Stimulated activated CD4-positive, alpha-beta T cell treated with anti-CD3 and anti-CD28 coated beads, TNF-alpha, amount 100 ng/mL, for 48 hours (primary cell): Measurements from ENCODE around the gene C11orf58.

Source experiments
- DNase-seq, 3 donors: peaks; one replicate each; pipeline ENCODE4 v3.0.0-alpha.2; 2020; ENCODE audit warnings: low read depth in 3 of 3

C11orf58 gene

DNA sequence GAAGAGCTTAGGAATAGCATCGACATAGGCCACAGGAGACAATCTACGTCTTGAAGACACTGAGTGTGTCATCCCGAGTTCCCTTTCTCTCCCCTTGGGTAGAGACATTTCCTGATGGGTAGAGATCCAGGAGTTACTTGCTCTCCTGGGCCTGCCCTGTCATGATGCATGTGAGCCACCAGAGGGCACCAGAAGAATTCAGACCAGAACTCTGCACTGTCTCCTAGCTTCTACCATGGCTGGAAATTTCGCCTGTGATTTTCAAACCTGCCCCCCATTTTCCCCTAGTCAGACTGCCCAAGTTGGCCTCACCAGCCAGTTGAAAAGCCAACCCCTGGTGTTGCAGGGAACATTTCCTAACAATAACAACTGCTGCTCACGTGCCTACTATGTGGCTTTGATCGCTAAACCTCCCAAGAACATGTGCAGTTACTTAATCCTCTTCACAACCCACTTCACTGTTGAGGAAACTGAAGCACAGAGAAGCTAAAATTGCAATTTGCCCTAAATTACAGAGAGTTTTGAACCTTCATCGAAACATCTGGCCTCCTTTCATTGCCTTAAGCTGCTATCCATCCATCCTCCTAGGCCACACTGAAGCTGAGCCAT lies 47.2 kb downstream of the C11orf58 start:
- peak; percentile 34 to 48 (median 41) for DNase-seq

GRCh38 chr11:16786131-16786530 lies 47.7 kb downstream of the C11orf58 start:
- DNase-seq = no peak

GRCh38 chr11:16787035-16787742 lies 48.7 kb downstream of the C11orf58 start:
- no peak for DNase-seq

- peak; percentile 34 to 44 (median 44) for DNase-seq
Observed at GRCh38 chr11:16788141-16789062, 50.0 kb downstream of the C11orf58 start.

GRCh38 chr11:16789063-16789420 lies 50.6 kb downstream of the C11orf58 start:
- DNase-seq = no peak

DNA sequence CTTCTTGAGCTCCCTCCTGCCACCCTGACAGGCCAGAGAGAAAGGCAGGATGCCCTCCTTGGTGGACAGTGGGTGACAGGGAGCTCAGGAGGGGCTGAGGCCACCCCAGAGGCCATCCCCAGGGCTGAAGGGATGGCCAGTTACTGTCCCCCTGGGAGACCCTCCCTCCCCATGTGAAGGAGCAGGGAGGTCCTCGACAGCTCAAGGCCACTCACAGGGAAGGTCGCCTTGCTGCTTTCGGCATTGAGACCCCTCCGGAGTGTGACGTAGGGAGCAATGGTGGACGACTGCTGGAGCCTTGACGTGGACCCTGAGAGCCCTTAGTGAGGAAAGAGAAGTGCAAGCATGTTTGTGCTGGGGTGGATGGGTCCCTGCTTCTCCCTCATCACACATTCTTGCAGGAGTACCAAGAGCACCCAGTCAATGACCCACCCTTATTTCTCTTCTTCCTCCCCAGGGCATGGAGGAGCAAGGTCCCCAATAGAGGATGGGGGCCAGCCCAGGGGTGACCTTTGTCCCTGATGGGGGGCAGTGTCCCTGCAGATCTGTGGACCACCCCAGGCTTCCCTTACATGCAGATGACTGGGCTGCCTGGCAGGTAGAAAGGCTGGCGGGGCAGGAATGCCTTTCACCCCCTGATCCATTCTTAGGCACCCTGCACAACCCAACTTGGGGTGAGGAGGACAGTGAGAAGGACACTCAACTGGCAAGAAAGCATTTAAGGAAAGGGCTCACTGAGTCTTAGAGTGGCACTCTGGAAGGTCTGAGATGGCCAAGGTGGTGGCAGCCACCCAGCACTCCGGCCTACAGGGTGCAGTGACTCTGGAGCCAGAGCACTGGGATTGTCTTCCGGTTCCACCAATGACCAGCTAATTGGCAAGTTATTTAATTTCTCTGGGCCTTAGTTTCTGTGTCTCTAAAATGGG lies 51.4 kb downstream of the C11orf58 start:
- no peak for DNase-seq

DNA sequence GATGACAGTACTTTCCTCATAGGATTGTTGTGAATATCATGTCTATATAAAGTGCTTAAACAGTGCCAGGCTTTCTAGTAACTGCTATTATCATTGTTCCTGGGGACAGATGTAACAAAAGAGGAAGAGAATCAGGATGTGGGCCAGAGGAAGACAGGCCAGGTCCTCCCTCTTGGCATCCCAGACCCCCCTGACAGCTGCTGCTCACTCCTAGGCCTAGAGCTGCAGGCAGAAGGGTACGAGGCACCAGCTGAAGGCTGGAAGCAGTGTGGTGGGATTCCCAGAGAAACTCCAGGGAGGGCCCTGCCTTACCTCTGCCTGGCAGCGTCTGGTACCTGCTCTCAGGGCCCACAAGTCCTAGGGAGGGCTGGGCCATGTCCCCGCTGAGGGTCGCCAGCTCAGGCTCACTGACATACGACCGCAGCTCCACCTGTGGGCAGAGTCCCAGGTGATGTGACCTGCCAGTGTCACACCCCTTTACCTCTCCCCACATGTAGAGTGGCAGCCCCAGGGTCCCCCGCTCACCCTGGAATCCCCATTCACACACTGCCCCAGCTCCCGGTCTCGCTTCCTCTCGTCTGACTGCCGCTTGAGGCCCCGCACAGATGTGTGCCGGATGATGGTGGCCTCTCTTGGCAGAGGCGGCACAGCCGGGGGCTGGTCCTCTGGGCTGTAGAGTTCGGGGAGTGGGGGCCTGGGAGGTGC lies 52.2 kb downstream of the C11orf58 start:
- no peak for DNase-seq

DNA sequence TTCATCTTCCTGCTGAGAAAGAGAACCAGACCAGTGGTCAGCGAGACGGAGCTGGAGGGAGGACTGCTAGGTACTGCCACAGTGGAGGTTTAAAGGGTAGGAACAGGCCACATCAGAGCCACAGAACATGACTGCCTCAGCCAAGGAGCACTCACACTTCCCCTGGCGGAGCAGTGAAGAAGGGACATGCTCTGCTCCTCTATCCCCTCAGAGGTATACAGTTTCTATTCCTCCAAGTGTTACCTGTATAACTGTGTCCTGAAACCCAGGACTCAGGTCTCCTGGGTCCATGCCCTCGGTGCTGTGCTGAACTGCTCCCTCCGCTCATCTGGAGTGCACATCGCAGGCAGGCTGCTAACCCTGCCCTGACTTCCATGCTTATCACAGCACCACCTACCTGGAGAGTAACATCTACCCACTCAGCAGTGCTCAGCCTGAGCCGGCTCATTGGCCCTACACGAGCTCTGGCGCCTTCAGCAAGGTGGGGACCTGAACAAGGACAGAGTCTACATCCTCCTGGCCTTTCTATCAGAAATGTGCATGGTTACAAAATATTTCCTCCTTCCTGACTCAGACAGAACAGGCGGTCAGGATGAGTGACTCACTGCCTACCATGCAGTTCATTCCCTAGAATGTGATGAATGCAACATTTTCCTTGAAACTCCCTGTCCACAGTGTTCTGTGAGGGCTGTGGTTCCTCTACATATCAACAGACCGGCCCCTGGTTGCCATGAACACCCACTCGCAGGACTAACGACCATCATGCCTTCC lies 52.9 kb downstream of the C11orf58 start:
- DNase-seq = no peak

DNA sequence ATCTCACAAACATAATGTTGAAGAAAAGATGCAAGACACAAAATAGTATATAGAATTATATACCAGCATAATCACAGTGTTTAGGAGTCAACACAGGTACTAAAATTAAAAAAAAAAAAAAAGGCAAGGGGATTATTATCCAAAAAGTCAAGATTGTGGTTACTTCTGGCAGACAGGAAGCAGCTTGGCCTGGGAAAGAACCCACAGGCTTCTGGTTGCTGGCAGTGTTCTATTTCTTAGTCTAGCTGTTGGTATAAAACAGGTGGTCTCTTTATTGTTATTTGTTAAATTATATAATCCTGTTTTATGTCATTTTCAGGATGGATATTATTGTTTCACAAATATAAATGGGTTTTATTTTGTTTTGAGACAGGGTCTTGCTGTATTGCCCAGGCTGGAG lies 54.0 kb downstream of the C11orf58 start:
- DNase-seq = no peak

- DNase-seq = no peak
Observed at GRCh38 chr11:16793009-16793408, 54.6 kb downstream of the C11orf58 start.

DNA sequence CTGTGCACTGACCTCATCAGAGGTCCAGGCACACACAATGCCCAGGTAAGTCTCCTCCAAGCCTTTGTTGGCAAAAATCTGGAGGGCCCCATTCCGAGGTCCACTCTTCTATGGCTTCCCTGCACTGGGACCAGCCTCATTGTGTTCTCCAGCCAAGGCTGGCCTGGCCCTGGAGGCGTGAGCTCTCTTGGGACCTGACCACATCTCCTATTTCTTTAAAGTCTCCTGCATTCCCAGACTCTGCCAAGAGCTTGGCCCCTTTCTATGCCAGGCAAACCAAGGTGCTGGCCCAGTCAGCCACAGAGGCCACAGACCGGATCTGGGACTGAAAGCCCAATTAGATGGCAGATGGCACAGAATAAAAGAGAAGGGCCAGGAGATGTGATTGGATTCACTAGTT lies 55.1 kb downstream of the C11orf58 start:
- DNase-seq = no peak

- DNase-seq = no peak
Observed at GRCh38 chr11:16794047-16794818, 55.8 kb downstream of the C11orf58 start.

DNA sequence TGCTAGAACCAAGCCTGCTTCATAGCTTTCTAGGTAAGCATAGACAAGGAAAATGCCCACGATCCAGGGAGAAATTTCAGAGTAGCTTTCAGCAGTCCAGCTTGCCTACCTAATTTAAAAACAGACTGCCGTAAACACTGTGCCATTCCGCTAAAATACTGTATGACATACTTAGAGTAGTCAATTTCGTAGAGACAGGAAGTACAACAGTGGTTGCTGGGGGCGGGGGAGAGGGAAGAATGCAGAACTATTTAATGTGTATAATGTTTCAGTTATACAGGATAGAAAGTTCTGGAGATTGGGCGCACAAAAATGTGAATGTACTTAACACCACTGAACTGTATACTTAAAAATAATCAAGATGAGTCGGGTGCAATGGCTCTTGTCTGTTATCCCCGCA lies 56.7 kb downstream of the C11orf58 start:
- DNase-seq = no peak

DNA sequence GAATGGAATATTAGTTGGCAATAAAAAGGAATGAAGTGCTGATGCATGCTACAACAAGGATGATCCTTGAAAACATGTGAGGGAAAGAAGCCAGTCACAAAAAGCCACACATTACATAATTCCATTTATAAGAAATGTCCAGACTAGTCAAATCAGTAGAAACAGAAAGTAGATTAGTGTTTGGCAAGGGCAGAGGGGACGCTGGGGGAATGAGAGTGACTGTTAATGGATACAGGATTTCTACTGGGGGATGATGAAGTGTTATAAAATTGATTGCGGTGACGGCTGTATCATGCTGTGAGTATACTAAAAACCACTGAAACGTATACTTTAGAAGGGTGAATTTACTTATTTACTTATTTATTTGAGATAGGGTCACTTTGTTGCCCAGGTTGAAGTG lies 57.9 kb downstream of the C11orf58 start:
- DNase-seq = no peak

GRCh38 chr11:16797776-16798175 lies 59.3 kb downstream of the C11orf58 start:
- DNase-seq = no peak

DNA sequence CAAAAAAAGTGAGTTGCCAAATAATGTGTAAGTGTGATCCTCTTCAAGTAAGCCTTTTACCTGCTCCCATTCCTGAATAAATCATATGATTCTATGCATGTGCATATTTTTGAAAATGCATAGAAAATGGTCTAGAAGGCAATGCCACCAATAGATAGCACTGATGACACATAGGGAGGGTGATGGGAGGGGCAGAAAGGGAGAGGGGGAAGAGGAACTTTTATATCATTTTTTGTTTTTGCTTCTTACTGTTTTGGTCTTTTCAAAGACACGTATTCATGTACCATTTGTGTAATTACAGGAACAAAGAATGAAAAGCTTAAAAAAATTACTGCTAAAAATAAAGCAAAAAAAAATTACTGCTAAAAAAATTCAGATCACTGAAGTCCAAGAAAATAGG lies 60.8 kb downstream of the C11orf58 start:
- DNase-seq = no peak

DNA sequence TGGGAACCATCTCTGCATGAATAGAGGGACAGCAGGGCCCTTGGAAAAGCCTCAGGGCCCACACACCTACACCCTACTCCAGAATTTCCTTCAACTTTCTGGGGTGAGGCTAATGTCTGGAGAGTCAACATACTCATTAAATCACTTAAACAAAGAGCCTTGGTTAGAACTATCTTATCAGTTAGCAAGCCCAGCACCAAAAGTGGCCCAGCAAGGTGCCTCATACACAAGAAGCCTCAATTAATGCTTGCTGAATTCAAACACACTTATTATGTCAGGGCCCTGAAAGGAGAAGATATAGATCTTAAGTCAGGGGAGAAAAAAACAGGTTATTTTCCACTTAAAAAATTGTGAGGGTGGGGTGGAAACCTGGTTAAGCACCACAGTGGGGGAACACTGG lies 61.4 kb downstream of the C11orf58 start:
- no peak for DNase-seq

- DNase-seq = no peak
Observed at GRCh38 chr11:16800382-16800781, 61.9 kb downstream of the C11orf58 start.

DNA sequence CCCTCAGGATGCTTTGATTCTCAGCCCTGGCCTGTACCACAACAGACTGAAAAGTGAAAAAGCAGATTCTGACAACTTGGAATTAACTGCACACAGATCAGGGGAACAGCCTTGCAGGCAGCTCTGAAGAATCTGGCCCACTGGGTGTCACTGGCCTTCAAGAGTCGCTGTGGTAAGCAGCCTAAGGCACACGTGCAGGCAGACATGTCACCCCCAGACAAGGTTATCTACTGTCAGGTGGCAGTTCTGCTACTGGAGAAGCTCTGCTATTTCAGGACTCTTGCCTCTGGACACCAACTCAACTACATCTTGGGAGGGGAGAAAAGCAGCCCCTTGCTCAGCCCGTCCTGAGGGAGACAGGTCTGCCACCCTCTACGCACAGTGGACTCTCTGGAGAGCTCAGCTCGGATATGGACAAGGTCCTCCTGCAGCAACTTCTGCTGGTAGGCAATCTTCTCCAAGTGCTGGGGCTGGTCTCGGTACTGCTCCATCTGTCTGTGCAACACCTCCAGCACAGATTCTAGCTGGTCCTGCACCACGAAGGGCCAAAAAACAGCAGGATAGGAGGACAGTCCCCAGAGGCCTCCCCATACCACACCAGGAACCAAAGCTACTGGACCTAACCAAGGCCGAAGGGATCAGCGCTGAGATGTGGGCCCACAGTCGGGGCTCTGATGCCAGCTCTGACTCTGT lies 63.0 kb downstream of the C11orf58 start:
- no peak for DNase-seq
